Measurements from ENCODE around the gene ZNF773. TPM values are rescaled to one million over a fixed set of nuclear protein-coding genes. Genes with fewer than 3 reads are reported as not detected.

Gene ZNF773
- total and polyA plus RNA-seq, 10 of the 15 experiments (the other 5 are each of a cell fraction or from before 2014, with no cell fraction given): 0.21 to 9.1 (median 6.7) TPM

GRCh38 chr19:57473646-57474045 lies 26.1 kb upstream of the ZNF773 start:
- POLR2A ChIA-PET: no interaction called here
- in situ Hi-C loops (cut with MboI): no loop called here
- H3K27me3 ChIP-seq (replicated peaks in 1 of 2; ENCODE audit: control insufficient read depth in 2 of 2, insufficient read depth in 2 of 2, low read length in 1 of 2): no peaks in the 10 kb centered on the region
- no peak overlapping the region for H3K4me3 ChIP-seq
- DNase-seq (ENCODE audit: low read depth, low spot score) (no peak), FAIRE-seq (no peak), ATAC-seq (no peak)
- peaks cover 55% of the 10 kb centered on the region for H3K9me3 ChIP-seq (replicated peaks; ENCODE audit: control insufficient read depth, insufficient read depth, low read length)
- H3K9ac ChIP-seq (ENCODE audit: control insufficient read depth, insufficient read depth, low read length): no peak overlapping the region
- H4K20me1 ChIP-seq (ENCODE audit: control insufficient read depth, insufficient read depth): no peaks in the 10 kb centered on the region
- H3K36me3 ChIP-seq (ENCODE audit: control insufficient read depth in 2 of 2, insufficient read depth in 2 of 2, low read length in 1 of 2): peaks cover 0 to 4% of the 10 kb centered on the region in 2 experiments; a peak in 2 of 4 replicates
- intact Hi-C loops (cut with micrococcal nuclease; ENCODE audit: unreplicated experiment): no loop called here
- no peak for TF ChIP-seq PRDM15 (CRISPR knock-in tag; IDR thresholded peaks at IDR 0.05)
- no peak for TF ChIP-seq EZH2 (IDR thresholded peaks at IDR 0.05; ENCODE audit: borderline replicate concordance, control insufficient read depth, low read depth, low read length)
- no peak for TF ChIP-seq RAD21 (IDR thresholded peaks at IDR 0.05; ENCODE audit: insufficient read depth, low read depth, low read length)
- TF ChIP-seq SUZ12 (IDR thresholded peaks at IDR 0.05; ENCODE audit: unreplicated experiment): no peak
- CTCF ChIA-PET: no interaction called here
- H2AFZ ChIP-seq (ENCODE audit: control insufficient read depth, low read depth, low read length): no peak overlapping the region
- 73% methylated on average over 4 of the region's 4 CpGs for WGBS (ENCODE audit: insufficient coverage, insufficient replicate concordance, low lambda C conversion rate, missing lambda C conversion rate)
- H3K4me1 ChIP-seq (ENCODE audit: control insufficient read depth, insufficient read depth, low read length): no peaks in the 10 kb centered on the region; the same call in 1 of the 2 replicates
- BruUV-seq (replicated peaks): no TSS peak
- RAD21 ChIA-PET (ENCODE audit: unreplicated experiment): no interaction called here
- SMC1A ChIA-PET (ENCODE audit: uncharacterized antibody, unreplicated experiment): interaction anchor here (1.3 kb wide), 1 partner anchor 9 kb away, joined by 3 read pairs; no protein-coding TSS in a partner anchor
- H3K79me2 ChIP-seq (ENCODE audit: control insufficient read depth, insufficient read depth, low read length): no peaks in the 10 kb centered on the region; the same call in 1 of the 2 replicates
- H3K4me2 ChIP-seq (ENCODE audit: control insufficient read depth, insufficient read depth): no peak overlapping the region
- no peak overlapping the region for H3K27ac ChIP-seq (ENCODE audit: control insufficient read depth, insufficient read depth)
